HG02943 (cell line): Measurements from ENCODE around the gene GOSR2.

ENCODE experiments used
- ATAC-seq: cut with Tn5 transposase; IDR thresholded peaks from one replicate; pipeline ENCODE4 v1.9.1; 2021; ENCODE audit warnings: mild to moderate bottlenecking, low read depth, moderate library complexity; ENCODE audit not compliant: unreplicated experiment

Gene GOSR2

DNA sequence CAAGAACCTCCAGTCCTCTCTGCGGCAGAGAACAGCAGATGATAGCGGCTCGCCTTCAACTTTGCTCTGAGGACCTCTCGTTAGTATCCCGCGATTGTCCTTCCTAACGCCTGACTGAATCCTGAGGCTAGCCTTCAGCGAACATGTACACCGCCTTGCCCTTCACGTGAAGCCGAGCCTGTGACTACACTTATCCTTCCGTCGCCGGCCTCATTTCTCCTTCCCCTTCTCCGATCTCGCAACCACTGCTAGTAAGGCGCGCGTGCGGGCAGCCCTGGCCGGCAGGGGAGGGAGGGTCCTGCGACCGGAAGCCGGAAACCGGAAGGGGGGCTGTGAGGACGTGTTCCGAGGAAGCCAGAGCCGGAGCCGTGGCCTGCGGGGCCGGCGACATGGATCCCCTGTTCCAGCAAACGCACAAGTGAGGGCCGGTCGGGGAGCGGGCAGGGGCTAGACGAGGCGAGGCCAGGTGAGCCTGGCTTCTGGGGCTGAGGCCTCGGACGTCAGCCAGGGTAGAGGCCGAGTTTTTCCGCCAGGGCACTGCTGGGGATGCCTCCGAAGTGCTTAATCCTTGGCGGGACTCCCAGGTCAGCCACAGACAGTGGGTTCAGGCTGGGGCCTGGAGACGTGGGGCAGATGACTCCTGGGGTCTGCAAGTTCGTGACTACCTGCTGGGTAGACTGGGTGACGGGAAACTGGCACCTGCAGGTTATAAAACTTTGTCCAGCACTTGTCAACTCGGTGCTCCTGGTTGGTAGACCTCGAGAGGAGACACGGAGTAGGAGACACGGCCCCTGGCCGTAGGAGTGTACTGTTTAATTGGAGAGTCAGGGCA is at the start of gene GOSR2:
GOSR2 (plus strand) TSS at position 357 of the 832 bp plus-strand sequence; CDS start at position 390, 33 bp downstream.
- peak; percentile 73 for ATAC-seq

GRCh38 chr17:46873941-46874645 is 48.9 kb upstream of the GOSR2 start:
- ATAC-seq, result no peak

GRCh38 chr17:46874906-46875305 is 48.1 kb upstream of the GOSR2 start:
- no peak for ATAC-seq

- no peak for ATAC-seq
Observed at GRCh38 chr17:46875849-46876352, 47.1 kb upstream of the GOSR2 start.

DNA sequence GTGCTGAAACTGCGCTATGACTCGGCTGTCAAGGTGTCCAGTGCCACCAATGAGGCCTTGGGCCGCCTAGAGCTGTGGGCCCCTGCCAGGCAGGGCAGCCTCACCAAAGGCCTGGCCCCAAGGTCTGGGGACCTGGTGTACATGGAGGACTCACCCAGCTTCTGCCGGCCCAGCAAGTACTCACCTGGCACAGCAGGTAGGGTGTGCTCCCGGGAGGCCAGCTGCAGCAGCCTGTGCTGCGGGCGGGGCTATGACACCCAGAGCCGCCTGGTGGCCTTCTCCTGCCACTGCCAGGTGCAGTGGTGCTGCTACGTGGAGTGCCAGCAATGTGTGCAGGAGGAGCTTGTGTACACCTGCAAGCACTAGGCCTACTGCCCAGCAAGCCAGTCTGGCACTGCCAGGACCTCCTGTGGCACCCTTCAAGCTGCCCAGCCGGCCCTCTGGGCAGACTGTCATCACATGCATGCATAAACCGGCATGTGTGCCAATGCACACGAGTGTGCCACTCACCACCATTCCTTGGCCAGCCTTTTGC is 46.5 kb upstream of the GOSR2 start:
- no peak for ATAC-seq

DNA sequence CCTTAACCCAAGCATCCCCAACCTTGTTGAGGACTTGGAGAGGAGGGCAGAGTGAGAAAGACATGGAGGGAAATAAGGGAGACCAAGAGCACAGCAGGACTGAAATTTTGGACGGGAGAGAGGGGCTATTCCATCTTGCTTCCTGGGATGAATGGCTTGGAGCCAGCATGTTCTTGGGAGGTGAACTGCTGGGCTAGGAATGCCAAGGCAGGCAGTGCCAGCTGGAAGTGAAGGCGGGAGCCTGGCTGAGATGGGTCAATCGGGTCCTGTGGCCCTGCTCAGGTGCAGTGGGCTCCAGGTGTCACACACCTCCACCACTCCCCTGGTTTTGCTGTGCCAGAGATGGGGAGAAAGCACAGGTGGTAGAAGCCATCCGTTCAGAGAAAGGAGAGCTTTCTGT is 46.0 kb upstream of the GOSR2 start:
- ATAC-seq, result no peak

- no peak for ATAC-seq
Observed at GRCh38 chr17:46877466-46877865, 45.5 kb upstream of the GOSR2 start.

DNA sequence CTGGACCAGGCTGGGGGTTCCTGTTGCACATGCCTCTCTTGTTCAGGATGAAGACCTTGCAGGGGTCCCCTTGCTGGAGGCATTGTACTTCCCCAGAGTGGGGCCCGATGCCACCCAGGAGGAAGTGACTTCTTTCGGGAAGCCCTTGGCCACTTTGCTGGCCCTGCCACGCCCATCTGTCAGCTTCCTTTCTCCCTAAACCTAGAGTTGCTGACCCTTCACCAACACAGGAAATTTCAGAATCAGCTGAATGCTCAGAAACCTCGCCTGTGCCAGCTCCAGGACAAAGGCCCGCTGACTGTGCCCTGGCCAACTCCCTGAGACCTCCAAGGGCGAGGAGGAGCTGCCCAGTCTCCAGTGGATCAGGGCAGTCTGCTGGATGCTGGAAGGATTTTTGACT is 44.9 kb upstream of the GOSR2 start:
- ATAC-seq, result no peak

- ATAC-seq, result no peak
Observed at GRCh38 chr17:46879101-46879500, 43.9 kb upstream of the GOSR2 start.

DNA sequence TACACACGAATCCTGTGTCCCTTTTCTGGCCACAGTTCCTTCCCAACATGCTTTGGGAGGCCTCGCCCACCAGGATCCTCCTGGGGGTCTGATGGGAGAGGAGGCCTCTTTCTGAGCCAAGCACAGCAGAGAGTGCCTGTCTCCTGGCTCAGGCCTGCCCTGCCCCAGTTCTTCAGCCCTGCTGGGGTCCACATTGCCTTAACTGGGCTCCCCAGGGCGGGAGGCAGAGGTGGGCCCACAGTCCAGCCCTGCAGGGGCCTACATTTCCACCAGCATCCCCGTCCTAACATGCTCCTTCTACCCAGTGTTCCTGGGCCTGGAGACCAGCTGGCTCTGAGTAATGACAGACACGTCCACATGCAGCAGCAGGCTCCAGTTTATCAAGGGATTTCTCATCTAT is 41.9 kb upstream of the GOSR2 start:
- ATAC-seq, result no peak

GRCh38 chr17:46882666-46883065 is 40.3 kb upstream of the GOSR2 start:
- ATAC-seq, result no peak

DNA sequence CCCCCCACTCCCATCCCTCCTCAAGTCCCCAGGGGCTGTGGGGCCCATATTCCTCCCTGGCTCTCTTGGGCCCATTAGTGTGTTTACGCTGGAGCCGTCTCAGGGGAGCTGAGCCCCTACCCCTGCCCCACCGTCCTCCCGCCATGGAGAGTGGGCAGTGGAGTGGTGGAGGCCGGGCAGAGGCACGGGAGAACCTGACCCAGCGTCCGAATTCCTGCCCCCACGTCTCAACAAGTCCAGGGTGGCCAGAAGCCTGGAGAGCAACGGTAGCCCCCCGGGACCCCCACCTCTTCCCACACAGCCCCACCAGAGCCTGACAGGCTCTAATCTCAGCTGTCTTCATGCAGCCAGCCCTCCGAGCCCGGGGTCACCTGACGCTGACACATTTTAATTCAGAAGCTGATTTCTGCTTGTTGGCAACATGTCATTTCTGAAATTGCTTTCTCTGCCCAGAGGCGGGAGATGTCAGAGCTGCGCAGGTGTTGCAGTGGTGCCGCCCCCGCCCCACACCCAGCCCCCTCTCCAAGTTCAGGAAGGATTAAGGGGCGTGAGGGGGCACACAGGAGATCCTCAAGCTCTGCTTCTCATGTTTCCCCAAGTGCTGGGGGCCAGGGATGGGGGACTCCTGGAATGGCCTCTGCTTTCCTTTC is 39.0 kb upstream of the GOSR2 start:
- ATAC-seq, result no peak

GRCh38 chr17:46884552-46884951 is 38.4 kb upstream of the GOSR2 start:
- no peak for ATAC-seq

GRCh38 chr17:46885415-46886309 is 37.3 kb upstream of the GOSR2 start:
- ATAC-seq, result no peak

- no peak for ATAC-seq
Observed at GRCh38 chr17:46886310-46886663, 36.7 kb upstream of the GOSR2 start.

DNA sequence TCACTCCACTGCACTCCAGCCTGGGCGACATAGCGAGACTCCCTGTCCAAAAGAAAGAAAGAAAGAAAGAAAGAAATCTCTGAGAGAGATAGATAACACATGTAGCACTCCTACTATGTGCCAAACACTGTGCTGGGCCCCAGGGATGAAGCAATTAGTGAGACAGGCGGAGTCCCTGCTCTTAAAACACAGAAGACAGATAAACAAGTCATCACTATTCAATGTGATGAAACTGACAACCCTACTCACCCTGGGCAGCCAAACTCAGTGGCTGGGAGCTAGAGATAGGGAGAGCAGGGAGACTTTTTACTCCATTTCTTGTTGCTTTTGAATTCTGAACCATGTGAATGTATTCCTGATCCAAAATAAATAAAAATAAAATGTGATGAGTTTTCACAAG is 35.2 kb upstream of the GOSR2 start:
- ATAC-seq, result no peak

GRCh38 chr17:46888727-46889126 is 34.2 kb upstream of the GOSR2 start:
- ATAC-seq, result no peak

- ATAC-seq, result no peak
Observed at GRCh38 chr17:46889519-46889918, 33.4 kb upstream of the GOSR2 start.

- ATAC-seq, result no peak
Observed at GRCh38 chr17:46889992-46890564, 32.9 kb upstream of the GOSR2 start.

DNA sequence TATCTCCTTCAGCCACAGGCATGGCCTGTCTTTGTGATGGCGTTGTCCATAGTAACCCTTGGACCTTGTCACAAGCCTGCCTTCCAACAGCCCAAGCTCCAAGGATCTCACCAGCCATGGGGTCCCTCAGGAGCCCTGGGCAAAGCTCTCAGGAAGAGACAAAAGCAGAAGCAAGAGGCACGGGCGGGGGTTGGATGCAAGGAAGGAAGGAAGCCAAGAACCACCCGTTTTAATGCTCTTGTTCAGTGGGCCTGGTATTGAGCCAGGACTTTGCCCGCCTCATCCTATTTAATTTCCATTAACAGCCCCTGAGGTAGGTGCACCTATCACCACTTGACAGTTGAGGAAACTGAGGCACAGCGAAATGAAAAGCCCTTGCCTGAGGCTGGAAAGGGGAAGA is 32.3 kb upstream of the GOSR2 start:
- ATAC-seq, result no peak
